Psoas muscle (tissue), 8 donors: ENCODE results near the gene EDARADD. TPM values are rescaled to one million over a fixed set of nuclear protein-coding genes. Genes with fewer than 3 reads are reported as not detected.
"Not testable (repeated sequence)": the region's sequence is repeated elsewhere in the genome, so short reads cannot be mapped to it uniquely, and the experiment has no call there.

ENCODE experiments used
- ATAC-seq, 4 donors: fragments of 200-7000 bp; cut with Tn5 transposase; one replicate each; pipeline ENCODE4 v1.9.1; 2020; ENCODE audit warnings: moderate library complexity in 3 of 4, mild to moderate bottlenecking in 2 of 4
- DNase-seq, 2 donors: peaks; one replicate each; pipeline ENCODE4 v3.0.0-alpha.2; 2020
- H3K27ac ChIP-seq: fragments of 200-600 bp; one replicate; pipeline ENCODE4 v1.8.0; 2022
- H3K27me3 ChIP-seq, 3 donors: fragments of 200-600 bp in 1 of 3; one replicate each; pipeline versions ENCODE4 v1.6.1 to v1.8.0; 2013 to 2022; ENCODE audit warnings: low read length in 2 of 3, mild to moderate bottlenecking in 2 of 3, moderate library complexity in 1 of 3; ENCODE audit not compliant: insufficient read depth in 3 of 3
- H3K36me3 ChIP-seq, 2 donors: fragments of 200-600 bp in 1 of 2; one replicate each; pipeline versions ENCODE4 v1.6.1 to v1.8.0; 2013 to 2022; ENCODE audit warnings: low read depth in 1 of 2, mild to moderate bottlenecking in 1 of 2, moderate library complexity in 1 of 2; ENCODE audit not compliant: insufficient read depth in 1 of 2
- H3K4me1 ChIP-seq: fragments of 200-600 bp; one replicate; pipeline ENCODE4 v1.8.0; 2022
- H3K4me3 ChIP-seq: fragments of 200-600 bp; one replicate; pipeline ENCODE4 v1.8.0; 2022; ENCODE audit warnings: mild to moderate bottlenecking
- H3K9me3 ChIP-seq: fragments of 200-600 bp; one replicate; pipeline ENCODE4 v1.8.0; 2022
- CTCF ChIP-seq: fragments of 200-600 bp; IDR thresholded peaks from one replicate; pipeline ENCODE4 v1.8.0; 2022; ENCODE audit warnings: antibody characterized with exemption
- WGBS, 3 donors: extraction: QIAGEN DNeasy Blood & Tissue Kit; methylation state at CpG; one replicate each; pipeline versions ENCODE4 v1.1.6 to v1.1.7; 2013; 5-methylcytosine and 5-hydroxymethylcytosine counted together
- intact Hi-C, 2 donors: fragments of 100-400 bp; cut with DNase I; formaldehyde crosslinking; loops; one replicate each; pipeline versions ENCODE4 v1.11.0 to v1.14.2; 2022
- polyA plus RNA-seq, 3 donors: library from polyadenylated mRNA; stranded (reverse); fragments of 200-250 nt; gene quantifications; one replicate each; pipeline ENCODE4 v1.2.3, GENCODE V29; 2013
- total RNA-seq, 4 donors: library from RNA; stranded (reverse); fragmentation: NEBNext Ultra II Directional in 2 of 4; extraction: Animal tissue kit (Norgen Biotek cat#: 25700) in 2 of 4; gene quantifications; one replicate each; pipeline versions ENCODE4 v1.2.1 to v1.2.4, GENCODE V29; 2021 to 2023
- donor health status: healthy with polysubstance abuse.
- donor health status: DM: no; HTN: no; CAD: no; lungs with moderate emphysema.
- donor health status: Bipolar disorder and iron deficiency.
- donor health status: healthy.
- donor health status: DM: yes; HTN: yes; CAD: no.
- donor health status: DM: no; HTN: no; CAD: no.
- donor health status: DM: no; HTN: no; CAD: no.
- donor health status: DM: yes; HTN: yes; CAD: no.

EDARADD gene
- total and polyA plus RNA-seq, 7 donors: 0.05 to 0.25 TPM; not detected in 5

GRCh38 chr1:236351875-236352573 lies 42.1 kb upstream of the EDARADD start:
- intact Hi-C loops: no loop called here
- H3K27me3 ChIP-seq: no peaks in the 10 kb centered on the region
- no peaks in the 10 kb centered on the region for H3K9me3 ChIP-seq
- 72 to 85% (median 83%) methylated on average over 7 of the region's 7 CpGs for WGBS, 3 donors
- no peak for DNase-seq
- no peak for ATAC-seq
- H3K4me1 ChIP-seq: no peaks in the 10 kb centered on the region
- H3K27ac ChIP-seq: no peak overlapping the region
- no peak for TF ChIP-seq CTCF
- H3K4me3 ChIP-seq: no peak overlapping the region
- H3K36me3 ChIP-seq: no peaks in the 10 kb centered on the region

GRCh38 chr1:236352747-236353146 lies 41.3 kb upstream of the EDARADD start:
- DNase-seq, intact Hi-C loops, H3K36me3 ChIP-seq, H3K4me3 ChIP-seq, H3K27me3 ChIP-seq, ATAC-seq, H3K27ac ChIP-seq, H3K4me1 ChIP-seq, H3K9me3 ChIP-seq: not testable (repeated sequence)
- 88 to 95% (median 91%) methylated on average over 4 of the region's 4 CpGs for WGBS, 3 donors

- no peak for TF ChIP-seq CTCF
- Histone ChIP-seq H3K36me3 (no peaks in the 10 kb centered on the region), H3K4me3 (no peak overlapping the region), H3K27ac (no peak overlapping the region), H3K4me1 (no peaks in the 10 kb centered on the region), H3K27me3 (no peaks in the 10 kb centered on the region), H3K9me3 (no peaks in the 10 kb centered on the region)
- ATAC-seq (no peak), DNase-seq (no peak)
- WGBS, 3 donors: 71 to 80% (median 74%) methylated on average over 4 of the region's 4 CpGs
- intact Hi-C loops: no loop called here
Measured at GRCh38 chr1:236353813-236354212, 40.3 kb upstream of the EDARADD start.

GRCh38 chr1:236354330-236355147 lies 39.5 kb upstream of the EDARADD start:
- Histone ChIP-seq H3K9me3 (no peaks in the 10 kb centered on the region), H3K27me3 (peaks cover 0 to 2% (median 0%) of the 10 kb centered on the region in 3 donors), H3K4me3 (no peak overlapping the region), H3K4me1 (no peaks in the 10 kb centered on the region), H3K36me3 (no peaks in the 10 kb centered on the region), H3K27ac (no peak overlapping the region)
- intact Hi-C loops: no loop called here
- 51 to 63% (median 56%) methylated on average over 4 of the region's 4 CpGs for WGBS, 3 donors
- DNase-seq: no peak
- TF ChIP-seq CTCF: no peak
- no peak for ATAC-seq

GRCh38 chr1:236356141-236356540 lies 37.9 kb upstream of the EDARADD start:
- peaks cover 0 to 2% (median 0%) of the 10 kb centered on the region in 3 donors for H3K27me3 ChIP-seq
- intact Hi-C loops: no loop called here
- H3K4me1 ChIP-seq: no peaks in the 10 kb centered on the region
- H3K27ac ChIP-seq: no peak overlapping the region
- H3K4me3 ChIP-seq: no peak overlapping the region
- DNase-seq (no peak), ATAC-seq (no peak)
- H3K36me3 ChIP-seq: no peaks in the 10 kb centered on the region
- TF ChIP-seq CTCF: no peak
- WGBS, 3 donors: 66 to 73% (median 69%) methylated on average over 2 of the region's 2 CpGs
- no peaks in the 10 kb centered on the region for H3K9me3 ChIP-seq
